HCEC 1CT (cell line): ENCODE data around the gene TNKS2.
A peak's percentile ranks its signal among the peaks of the same experiment; 100 is the strongest.
"Not testable (repeated sequence)": the region's sequence is repeated elsewhere in the genome, so short reads cannot be mapped to it uniquely, and the experiment has no call there.

ENCODE experiments used
- DNase-seq: peaks from one replicate; pipeline ENCODE4 v3.0.0-alpha.2; 2017

TNKS2 gene

GRCh38 chr10:91797874-91798648 is at the start of gene TNKS2:
TNKS2 (plus strand) TSS chr10:91798426; CDS start chr10:91798691, 265 bp downstream.
- DNase-seq, result peak; percentile 87

- DNase-seq, result not testable (repeated sequence)
Observed at GRCh38 chr10:91749592-91749991, 48.6 kb upstream of the TNKS2 start.

- DNase-seq, result peak; percentile 91
Observed at GRCh38 chr10:91756286-91756685, 41.9 kb upstream of the TNKS2 start.

GRCh38 chr10:91758303-91759146 is 39.7 kb upstream of the TNKS2 start:
- peak; percentile 68 for DNase-seq

- DNase-seq, result peak; percentile 77
Observed at GRCh38 chr10:91759581-91759986, 38.6 kb upstream of the TNKS2 start.

- DNase-seq, result no peak
Observed at GRCh38 chr10:91761721-91762120, 36.5 kb upstream of the TNKS2 start.

- DNase-seq, result no peak
Observed at GRCh38 chr10:91762878-91763277, 35.3 kb upstream of the TNKS2 start.

- no peak for DNase-seq
Observed at GRCh38 chr10:91766676-91767075, 31.6 kb upstream of the TNKS2 start.

GRCh38 chr10:91768123-91768522 is 30.1 kb upstream of the TNKS2 start:
- DNase-seq, result peak; percentile 62

- no peak for DNase-seq
Observed at GRCh38 chr10:91771907-91772306, 26.3 kb upstream of the TNKS2 start.

- no peak for DNase-seq
Observed at GRCh38 chr10:91772461-91772860, 25.8 kb upstream of the TNKS2 start.

- DNase-seq, result no peak
Observed at GRCh38 chr10:91772869-91773268, 25.4 kb upstream of the TNKS2 start.

GRCh38 chr10:91774571-91774970 is 23.7 kb upstream of the TNKS2 start:
- no peak for DNase-seq

GRCh38 chr10:91775731-91776130 is 22.5 kb upstream of the TNKS2 start:
- no peak for DNase-seq

- DNase-seq, result no peak
Observed at GRCh38 chr10:91776266-91776665, 22.0 kb upstream of the TNKS2 start.

- no peak for DNase-seq
Observed at GRCh38 chr10:91778485-91778884, 19.7 kb upstream of the TNKS2 start.

- DNase-seq, result no peak
Observed at GRCh38 chr10:91779011-91779605, 19.1 kb upstream of the TNKS2 start.

- no peak for DNase-seq
Observed at GRCh38 chr10:91782539-91782938, 15.7 kb upstream of the TNKS2 start.

- DNase-seq, result no peak
Observed at GRCh38 chr10:91785830-91786229, 12.4 kb upstream of the TNKS2 start.

GRCh38 chr10:91787258-91787657 is 11.0 kb upstream of the TNKS2 start:
- DNase-seq, result no peak

- DNase-seq, result no peak
Observed at GRCh38 chr10:91787810-91788209, 10.4 kb upstream of the TNKS2 start.

- no peak for DNase-seq
Observed at GRCh38 chr10:91788527-91788926, 9.7 kb upstream of the TNKS2 start.

- no peak for DNase-seq
Observed at GRCh38 chr10:91796331-91797047, 1.7 kb upstream of the TNKS2 start.
